ENCODE data around the gene CRYBA1. TPM values are rescaled to one million over a fixed set of nuclear protein-coding genes. Genes with fewer than 3 reads are reported as not detected.
"Not testable (repeated sequence)": the region's sequence is repeated elsewhere in the genome, so short reads cannot be mapped to it uniquely, and the experiment has no call there.

The CRYBA1 gene
- total and polyA plus RNA-seq, 8 donors, result not detected

- TF ChIP-seq CTCF (IDR thresholded peaks at IDR 0.05), result no peak
- Histone ChIP-seq H3K9me3 (no peaks in the 10 kb centered on the region), H3K36me3 (no peaks in the 10 kb centered on the region), H3K27me3 (no peaks in the 10 kb centered on the region), H3K27ac (no peak overlapping the region), H3K4me3 (no peak overlapping the region), H3K4me1 (peaks cover 0 to 9% of the 10 kb centered on the region in 2 donors)
- intact Hi-C loops (cut with DNase I), result no loop called here
- ATAC-seq (no peak), DNase-seq (no peak)
Observed at GRCh38 chr17:29215174-29215573, 31.5 kb upstream of the CRYBA1 start.

GRCh38 chr17:29215717-29216116 lies 30.9 kb upstream of the CRYBA1 start:
- TF ChIP-seq CTCF (IDR thresholded peaks at IDR 0.05), result no peak
- H3K27me3 ChIP-seq, result no peaks in the 10 kb centered on the region
- intact Hi-C loops (cut with DNase I), result no loop called here
- H3K27ac ChIP-seq, result no peak overlapping the region
- H3K36me3 ChIP-seq, result no peaks in the 10 kb centered on the region
- H3K4me3 ChIP-seq, result no peak overlapping the region
- no peaks in the 10 kb centered on the region for H3K9me3 ChIP-seq
- no peak for DNase-seq
- peak; percentile 20 for ATAC-seq
- peaks cover 0 to 9% of the 10 kb centered on the region in 2 donors for H3K4me1 ChIP-seq

- no peak for TF ChIP-seq CTCF (IDR thresholded peaks at IDR 0.05)
- no peak overlapping the region for H3K4me3 ChIP-seq
- H3K27ac ChIP-seq, result no peak overlapping the region
- no peaks in the 10 kb centered on the region for H3K9me3 ChIP-seq
- DNase-seq (no peak), ATAC-seq (no peak)
- intact Hi-C loops (cut with DNase I), result no loop called here
- H3K27me3 ChIP-seq, result no peaks in the 10 kb centered on the region
- H3K4me1 ChIP-seq, result peaks cover 0 to 9% of the 10 kb centered on the region in 2 donors
- no peaks in the 10 kb centered on the region for H3K36me3 ChIP-seq
Observed at GRCh38 chr17:29216181-29216580, 30.5 kb upstream of the CRYBA1 start.

- Histone ChIP-seq H3K27ac (no peak overlapping the region), H3K27me3 (no peaks in the 10 kb centered on the region), H3K36me3 (no peaks in the 10 kb centered on the region), H3K9me3 (no peaks in the 10 kb centered on the region), H3K4me3 (no peak overlapping the region), H3K4me1 (peaks cover 0 to 9% of the 10 kb centered on the region in 2 donors)
- DNase-seq, result no peak
- intact Hi-C loops (cut with DNase I), result no loop called here
- TF ChIP-seq CTCF (IDR thresholded peaks at IDR 0.05), result no peak
- no peak for ATAC-seq
Observed at GRCh38 chr17:29216856-29217255, 29.8 kb upstream of the CRYBA1 start.

- Histone ChIP-seq H3K27me3 (no peaks in the 10 kb centered on the region), H3K9me3 (no peaks in the 10 kb centered on the region), H3K36me3 (no peaks in the 10 kb centered on the region), H3K27ac (no peak overlapping the region), H3K4me1 (peaks cover 0 to 9% of the 10 kb centered on the region in 2 donors), H3K4me3 (no peak overlapping the region)
- peak; percentile 91 to 96 for TF ChIP-seq CTCF (IDR thresholded peaks at IDR 0.05)
- intact Hi-C loops (cut with DNase I), result loop anchor here in 1 of 2 donors (2.0 to 10.0 kb wide), 2 partner anchors 71 to 95 kb away; no protein-coding TSS in a partner anchor
- DNase-seq (peak in 3 of 4 donors; percentile 70 to 91 (median 87)), ATAC-seq (peak; percentile 94)
Observed at GRCh38 chr17:29219378-29220047, 27.1 kb upstream of the CRYBA1 start.

- not testable (repeated sequence) for H3K27ac ChIP-seq, H3K4me3 ChIP-seq, H3K9me3 ChIP-seq, H3K36me3 ChIP-seq, DNase-seq, ATAC-seq, H3K27me3 ChIP-seq, H3K4me1 ChIP-seq
- intact Hi-C loops (cut with DNase I), result loop anchor here in 1 of 2 donors (10.0 kb wide), 1 partner anchor 97 kb away; no protein-coding TSS in a partner anchor
Observed at GRCh38 chr17:29221338-29221737, 25.3 kb upstream of the CRYBA1 start.

Measured in left lung (tissue), 10 donors.